Ectodermal cell (in vitro differentiated cells): ENCODE data around the gene VPS52.

ENCODE experiments used
- H3K27ac ChIP-seq: 2 replicates; pipeline ENCODE4 v1.7.0; 2013; ENCODE audit warnings: mild to moderate bottlenecking, low read depth, low read length; ENCODE audit not compliant: insufficient read depth, poor library complexity, severe bottlenecking
- H3K27me3 ChIP-seq: 2 replicates; pipeline ENCODE4 v1.7.0; 2013; ENCODE audit warnings: mild to moderate bottlenecking, low read length; ENCODE audit not compliant: insufficient read depth, control insufficient read depth, poor library complexity, severe bottlenecking
- H3K36me3 ChIP-seq: one replicate; pipeline ENCODE4 v1.7.0; 2013; ENCODE audit warnings: low read length; ENCODE audit not compliant: control insufficient read depth, insufficient read depth
- H3K4me1 ChIP-seq: one replicate; pipeline ENCODE4 v1.7.0; 2013; ENCODE audit warnings: low read length; ENCODE audit not compliant: control insufficient read depth, insufficient read depth
- H3K4me3 ChIP-seq: 2 replicates; pipeline ENCODE4 v1.7.0; 2013; ENCODE audit warnings: low read depth, low read length, control low read depth; ENCODE audit not compliant: insufficient read depth
- H3K9me3 ChIP-seq: 2 replicates; pipeline ENCODE4 v1.7.0; 2013; ENCODE audit warnings: mild to moderate bottlenecking, low read length, moderate library complexity; ENCODE audit not compliant: control insufficient read depth
- WGBS, 2 experiments: methylation state at CpG; one replicate each; pipeline ENCODE4 v1.1.7; 2013; ENCODE audit warnings: missing lambda C conversion rate in 2 of 2; 5-methylcytosine and 5-hydroxymethylcytosine counted together

VPS52 gene

DNA sequence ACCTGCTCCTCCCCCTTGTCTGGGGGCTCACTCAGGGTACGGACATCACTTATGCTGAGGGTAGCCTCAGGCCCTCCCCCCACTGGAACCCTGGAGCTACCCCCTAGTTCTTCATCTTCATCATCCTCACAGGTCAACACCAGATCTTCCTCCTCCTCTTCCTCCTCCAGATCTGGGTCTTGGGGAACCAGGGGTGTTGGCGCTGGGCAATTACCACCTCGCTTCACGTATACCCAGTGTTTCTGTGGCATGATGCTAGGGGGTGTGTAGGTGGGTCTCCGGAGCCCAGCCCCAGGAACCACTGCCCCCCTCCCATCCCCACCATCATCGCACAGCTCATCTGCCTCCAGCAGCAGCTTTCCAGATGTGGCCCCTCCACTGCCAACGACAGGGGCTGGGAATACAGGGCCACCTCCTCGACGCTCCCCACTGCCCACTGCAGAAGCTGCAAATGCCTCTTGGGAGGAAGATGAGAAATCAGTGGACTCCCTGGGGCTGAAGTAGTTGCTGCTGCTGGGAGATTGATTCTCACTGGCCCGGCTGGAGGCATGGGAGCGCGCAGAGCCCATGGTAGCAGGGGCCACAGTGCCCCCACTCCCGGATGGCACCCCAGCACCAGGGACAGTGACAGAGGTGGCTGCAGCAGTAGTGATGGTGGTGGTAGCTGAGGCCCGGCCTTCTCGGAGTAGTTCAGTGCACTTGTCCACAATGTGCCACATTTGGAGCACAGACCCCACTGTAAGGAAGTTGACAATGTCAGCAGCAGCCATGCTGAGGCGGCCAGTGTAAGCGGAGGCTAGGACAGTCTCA, 44.3 kb upstream of the VPS52 start:
- Histone ChIP-seq H3K36me3 (peaks cover 24% of the 10 kb centered on the region), H3K27me3 (peaks cover 17% of the 10 kb centered on the region), H3K4me3 (no peak overlapping the region), H3K4me1 (peaks cover 32% of the 10 kb centered on the region), H3K27ac (no peak overlapping the region), H3K9me3 (no peaks in the 10 kb centered on the region)
- 94 to 96% methylated on average over 15 to 17 of the region's 17 CpGs for WGBS, 2 experiments

DNA sequence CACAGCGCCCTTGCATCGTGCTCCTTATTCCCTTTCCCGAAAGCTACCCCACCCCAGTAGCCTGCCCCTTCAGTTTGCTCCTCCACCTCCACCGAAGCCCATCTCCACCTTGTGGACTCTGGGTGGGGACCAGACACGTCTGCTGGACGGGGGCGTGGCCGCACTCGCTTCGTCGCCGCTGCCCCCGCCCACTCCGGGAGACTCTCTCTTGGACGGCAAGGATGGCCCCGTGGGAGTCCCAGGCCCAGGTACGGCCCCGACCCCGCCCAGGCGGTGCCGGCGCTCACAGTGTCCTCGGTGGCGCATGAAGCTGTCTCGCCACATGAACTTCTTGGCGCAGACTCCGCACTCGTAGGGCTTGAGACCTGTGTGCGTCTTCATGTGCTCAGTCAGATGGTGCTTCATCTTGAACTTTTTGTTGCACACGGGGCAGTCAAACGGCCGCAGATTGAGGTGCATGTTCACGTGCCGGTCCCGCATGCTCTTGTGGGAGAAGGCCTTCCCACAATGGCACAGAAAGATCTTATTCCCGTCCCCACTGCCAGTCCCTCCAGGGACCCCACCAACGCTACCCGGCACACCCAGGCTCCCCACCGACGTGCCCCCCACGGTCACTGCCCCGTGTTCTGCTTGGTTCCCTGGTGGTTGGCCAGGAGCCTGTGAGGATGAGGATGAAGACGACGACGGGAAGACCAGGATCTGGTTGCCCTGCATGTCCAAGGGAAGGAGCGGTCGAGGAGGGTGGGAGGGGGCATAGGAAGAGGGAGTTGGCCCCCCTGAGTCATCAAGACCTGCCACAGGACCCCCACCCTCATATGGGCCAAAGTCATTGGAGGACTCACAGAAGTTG, 43.5 kb upstream of the VPS52 start:
- Histone ChIP-seq H3K27ac (no peak overlapping the region), H3K4me3 (no peak overlapping the region), H3K4me1 (peaks cover 30% of the 10 kb centered on the region)

DNA sequence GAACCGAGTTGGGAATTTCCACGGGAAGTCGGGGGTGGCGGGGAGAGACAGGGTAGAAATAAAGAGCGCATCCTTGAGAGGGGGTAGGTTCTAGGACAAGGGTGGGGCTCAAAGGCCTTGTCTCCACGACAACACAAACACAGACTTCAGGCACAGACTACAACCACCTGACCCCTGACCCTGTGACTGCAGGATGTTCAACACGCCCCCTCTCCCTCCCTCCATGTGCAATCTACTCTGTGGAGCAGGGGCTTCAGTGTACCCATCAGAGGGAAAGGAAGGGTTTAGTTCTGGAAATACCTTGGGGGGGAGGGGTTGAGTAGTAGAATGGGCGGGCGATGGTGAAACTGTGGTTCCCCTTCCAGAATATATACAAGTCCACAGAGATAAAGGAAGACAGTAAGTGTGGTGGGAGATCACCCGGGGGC, 42.9 kb upstream of the VPS52 start:
- WGBS, 2 experiments: 33 to 38% methylated on average over 6 to 10 of the region's 10 CpGs
- H3K4me3 ChIP-seq: peak overlapping the region; percentile 66
- H3K4me1 ChIP-seq: peaks cover 23% of the 10 kb centered on the region
- H3K27me3 ChIP-seq: peaks cover 17% of the 10 kb centered on the region
- H3K27ac ChIP-seq: no peak overlapping the region
- peaks cover 10% of the 10 kb centered on the region for H3K36me3 ChIP-seq
- H3K9me3 ChIP-seq: no peaks in the 10 kb centered on the region

More for the DNA sequence above, 43.5 kb upstream of the VPS52 start:
- Histone ChIP-seq H3K27me3 (peaks cover 17% of the 10 kb centered on the region), H3K9me3 (no peaks in the 10 kb centered on the region), H3K36me3 (peaks cover 16% of the 10 kb centered on the region)
- WGBS, 2 experiments: 87% methylated on average over 47 of the region's 47 CpGs

DNA sequence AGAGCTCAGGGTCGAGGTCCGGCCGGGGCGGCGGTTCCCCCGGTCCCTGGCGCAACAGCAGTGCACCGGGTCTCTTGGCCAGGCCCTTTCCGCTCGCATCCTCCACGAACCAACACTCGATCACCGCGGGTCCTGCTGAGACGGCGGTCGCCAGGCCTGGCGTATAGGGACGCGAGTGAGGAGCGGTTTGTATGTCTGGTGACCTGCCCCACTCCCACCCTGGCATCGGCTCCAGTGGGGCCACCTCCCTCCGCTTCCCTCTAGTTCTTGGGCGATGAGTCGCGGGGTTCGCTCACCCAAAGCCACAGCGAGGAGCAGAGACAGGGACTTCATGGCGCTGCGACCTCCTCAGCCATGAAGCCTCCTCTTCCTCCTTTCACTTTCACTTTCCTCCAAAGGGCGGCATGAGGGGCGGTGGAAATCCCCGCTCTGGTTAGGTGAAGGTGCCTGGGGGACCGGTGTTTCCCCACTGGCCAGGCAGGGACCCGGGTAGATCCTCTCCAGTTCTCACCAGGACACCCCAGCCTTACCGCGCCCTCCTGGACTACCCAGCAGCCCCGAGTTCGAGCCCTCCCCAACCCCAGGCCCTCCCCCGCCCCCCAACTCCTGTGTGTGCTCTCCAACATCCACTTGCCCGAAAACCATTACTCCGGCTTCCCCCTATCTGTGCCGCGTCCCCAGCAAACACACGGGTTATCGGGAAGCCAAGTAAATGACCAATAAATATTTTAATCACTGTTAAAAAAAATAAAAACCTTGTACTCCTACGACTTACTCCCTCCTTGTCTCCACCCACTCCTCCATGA, 42.2 kb upstream of the VPS52 start, which contains the start of gene TAPBP:
Gene TAPBP (minus strand): TSS at position 370 of the 806 bp plus-strand sequence. CDS start 37 bp downstream, at position 333.
- WGBS, 2 experiments: 1 to 2% methylated on average over 43 to 47 of the region's 47 CpGs
- no peaks in the 10 kb centered on the region for H3K9me3 ChIP-seq
- peaks cover 17% of the 10 kb centered on the region for H3K27me3 ChIP-seq
- peaks cover 20% of the 10 kb centered on the region for H3K4me1 ChIP-seq
- H3K36me3 ChIP-seq: peaks cover 3% of the 10 kb centered on the region
- H3K4me3 ChIP-seq: peak within 1 kb of the TSS; percentile 66
- H3K27ac ChIP-seq: no peak within 1 kb of the TSS

DNA sequence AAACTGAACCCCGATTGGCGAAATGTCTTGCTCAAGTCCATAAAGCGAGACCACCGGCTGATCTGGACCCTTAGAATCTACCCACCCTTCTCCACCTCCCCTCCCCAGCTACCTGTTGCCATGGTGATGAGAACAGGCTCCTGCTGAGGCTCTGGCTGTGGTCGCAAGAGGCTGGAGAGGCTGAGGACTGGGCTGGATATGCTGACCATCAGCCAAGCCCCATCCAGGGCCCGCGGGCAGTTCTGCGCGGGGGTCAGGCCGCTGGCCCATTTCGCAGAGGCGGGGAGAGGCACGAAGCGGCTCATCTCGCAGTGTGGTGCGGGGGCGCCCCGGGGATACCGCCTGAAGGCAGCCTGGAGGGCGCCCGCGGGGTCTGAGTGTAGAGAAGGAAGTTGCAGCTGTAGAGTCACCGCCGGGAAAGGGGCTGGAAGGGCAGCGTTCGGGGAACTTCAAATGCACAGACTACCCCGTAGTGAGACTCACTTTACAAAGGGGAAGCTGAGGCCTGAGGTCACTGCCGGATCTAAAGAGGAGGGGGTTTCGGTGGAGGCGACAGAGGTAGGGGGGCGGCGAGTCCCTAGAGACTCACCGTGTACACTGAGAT, 41.5 kb upstream of the VPS52 start:
- no peaks in the 10 kb centered on the region for H3K9me3 ChIP-seq
- peaks cover 17% of the 10 kb centered on the region for H3K27me3 ChIP-seq
- H3K27ac ChIP-seq: no peak overlapping the region
- H3K4me1 ChIP-seq: peaks cover 14% of the 10 kb centered on the region
- WGBS, 2 experiments: 0% methylated on average over 33 of the region's 33 CpGs
- peak overlapping the region; percentile 66 for H3K4me3 ChIP-seq
- H3K36me3 ChIP-seq: no peaks in the 10 kb centered on the region

DNA sequence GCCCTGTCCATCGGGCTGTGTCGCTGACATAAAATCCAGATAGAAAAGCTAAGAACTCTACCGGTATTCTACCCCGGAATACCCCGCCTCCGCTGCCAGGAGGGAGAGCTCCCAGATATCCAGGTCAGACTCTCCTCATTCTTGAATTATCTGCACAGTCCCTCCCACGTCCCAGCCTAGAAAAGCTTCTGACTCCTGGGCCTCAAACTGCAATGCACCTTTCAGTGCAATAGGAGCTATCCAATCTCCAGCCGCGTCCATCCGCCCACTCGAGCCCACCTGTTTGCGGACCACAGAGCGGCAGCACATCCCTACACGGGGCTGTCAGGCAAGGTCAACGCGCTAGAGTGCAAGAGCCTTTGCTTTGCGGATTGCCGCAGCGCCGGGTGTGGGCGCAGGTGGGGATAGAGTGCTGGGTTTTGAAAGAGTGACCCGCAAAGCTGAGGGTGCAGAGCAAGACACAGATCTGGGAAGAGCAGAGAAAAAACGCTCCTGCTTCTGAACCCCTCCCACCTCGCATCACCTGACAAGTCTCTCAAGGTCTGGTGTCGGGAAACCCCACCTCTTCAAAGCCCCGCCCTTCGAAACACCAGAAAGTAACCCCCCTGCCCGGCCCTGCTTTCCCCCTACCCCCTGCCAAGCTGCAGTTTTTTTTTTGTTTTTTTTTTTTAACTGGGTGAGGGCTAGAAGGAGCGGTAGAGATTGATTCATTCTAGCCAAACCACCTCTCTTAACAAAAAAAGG, 40.9 kb upstream of the VPS52 start:
- peak overlapping the region; percentile 66 for H3K4me3 ChIP-seq
- peaks cover 17% of the 10 kb centered on the region for H3K27me3 ChIP-seq
- H3K9me3 ChIP-seq: no peaks in the 10 kb centered on the region
- no peak overlapping the region for H3K27ac ChIP-seq
- WGBS, 2 experiments: 6 to 7% methylated on average over 28 to 29 of the region's 29 CpGs
- H3K36me3 ChIP-seq: no peaks in the 10 kb centered on the region
- peaks cover 14% of the 10 kb centered on the region for H3K4me1 ChIP-seq

DNA sequence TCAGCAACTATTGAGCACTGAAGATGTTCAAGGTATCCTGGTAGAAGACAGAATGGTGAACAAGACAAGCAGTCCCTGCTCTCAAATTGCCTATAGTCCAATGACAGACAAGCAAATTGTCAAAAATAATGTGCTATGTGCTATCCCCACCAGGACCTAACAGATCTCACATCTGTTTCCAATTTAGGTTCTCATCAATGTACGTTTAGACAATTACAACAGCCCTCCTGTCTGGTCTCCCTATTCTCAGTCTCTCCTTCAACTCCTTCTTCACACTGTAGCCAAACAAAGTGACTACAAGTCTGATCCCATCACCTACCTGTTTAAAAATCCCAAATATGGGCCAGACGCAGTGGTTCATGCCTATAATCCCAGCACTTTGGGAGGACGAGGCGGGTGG, 34.7 kb upstream of the VPS52 start:
- no peaks in the 10 kb centered on the region for H3K27me3 ChIP-seq
- no peak overlapping the region for H3K27ac ChIP-seq
- WGBS, 2 experiments: 88 to 91% methylated on average over 4 of the region's 4 CpGs
- no peaks in the 10 kb centered on the region for H3K36me3 ChIP-seq
- H3K4me1 ChIP-seq: no peaks in the 10 kb centered on the region
- H3K9me3 ChIP-seq: no peaks in the 10 kb centered on the region
- H3K4me3 ChIP-seq: no peak overlapping the region

DNA sequence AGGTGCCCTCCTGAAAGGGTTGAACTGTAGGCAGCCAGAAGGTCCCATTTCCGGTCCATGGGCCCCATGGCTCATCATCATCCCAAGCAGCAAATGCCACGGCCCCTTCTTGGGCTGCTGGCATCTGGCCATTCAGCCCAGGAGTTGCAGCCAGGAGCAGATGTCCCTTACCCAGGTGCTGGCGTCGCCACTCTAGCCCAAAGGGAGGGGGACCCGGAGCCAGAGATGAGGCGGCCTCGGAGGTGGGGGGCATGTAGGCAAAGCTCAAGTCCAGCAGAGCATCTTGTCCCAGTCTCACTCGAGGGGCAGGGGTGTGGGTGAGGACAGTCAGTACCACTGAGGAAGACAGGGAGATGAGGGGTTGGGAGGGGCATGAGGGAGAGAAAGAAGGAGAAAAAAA, 33.4 kb upstream of the VPS52 start:
- no peaks in the 10 kb centered on the region for H3K27me3 ChIP-seq
- H3K4me1 ChIP-seq: no peaks in the 10 kb centered on the region
- WGBS, 2 experiments: 93 to 95% methylated on average over 8 of the region's 8 CpGs
- no peak overlapping the region for H3K27ac ChIP-seq
- H3K36me3 ChIP-seq: no peaks in the 10 kb centered on the region
- no peak overlapping the region for H3K4me3 ChIP-seq
- no peaks in the 10 kb centered on the region for H3K9me3 ChIP-seq

DNA sequence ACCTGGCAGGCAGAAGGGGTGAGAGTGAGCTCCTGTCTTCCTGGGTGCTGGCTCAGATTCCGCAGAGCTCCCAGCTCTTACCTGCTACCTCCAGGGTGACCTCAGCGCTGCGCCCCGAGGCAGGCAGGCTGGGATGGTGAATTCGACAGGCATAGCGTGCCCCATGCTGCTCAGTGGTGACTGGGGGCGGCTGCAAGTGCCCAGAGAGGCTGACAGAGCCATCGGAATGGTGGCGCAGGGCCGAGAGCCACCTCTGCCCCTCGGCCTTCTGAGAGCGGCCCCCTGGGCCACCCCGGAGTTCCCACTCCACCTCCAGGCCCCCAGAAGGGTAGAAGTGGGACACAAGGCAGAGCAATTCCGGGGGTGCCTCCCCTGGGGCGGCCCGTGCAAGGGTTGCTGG, 32.5 kb upstream of the VPS52 start:
- Histone ChIP-seq H3K27me3 (no peaks in the 10 kb centered on the region), H3K9me3 (no peaks in the 10 kb centered on the region), H3K27ac (no peak overlapping the region), H3K4me3 (no peak overlapping the region), H3K4me1 (no peaks in the 10 kb centered on the region), H3K36me3 (no peaks in the 10 kb centered on the region)
- WGBS, 2 experiments: 91 to 93% methylated on average over 16 of the region's 16 CpGs
